Right lobe of liver (tissue), 6 donors: Measurements from ENCODE around the gene FOXP1. TPM values are rescaled to one million over a fixed set of nuclear protein-coding genes. Genes with fewer than 3 reads are reported as not detected.

Experiments used
- ATAC-seq, 4 donors: fragments of 200-7000 bp; cut with Tn5 transposase; one replicate each; pipeline ENCODE4 v1.9.1; 2020; ENCODE audit warnings: mild to moderate bottlenecking in 4 of 4, moderate library complexity in 4 of 4
- DNase-seq, 3 donors: peaks; one replicate each; pipeline ENCODE4 v3.0.0-alpha.2; 2020
- H3K27ac ChIP-seq, 3 donors: fragments of 200-600 bp; one replicate each; pipeline ENCODE4 v1.8.0; 2022
- H3K27me3 ChIP-seq, 2 donors: fragments of 200-600 bp; one replicate each; pipeline ENCODE4 v1.8.0; 2022
- H3K36me3 ChIP-seq, 4 donors: fragments of 200-600 bp; sonication (generic) in 1 of 4; one replicate each; pipeline versions ENCODE4 v1.5.1 to v1.8.0; 2017 to 2022; ENCODE audit warnings: control low read depth in 1 of 4
- H3K4me1 ChIP-seq, 4 donors: fragments of 200-600 bp; sonication (generic) in 1 of 4; one replicate each; pipeline versions ENCODE4 v1.5.1 to v1.8.0; 2017 to 2022; ENCODE audit warnings: control low read depth in 1 of 4
- H3K4me3 ChIP-seq, 3 donors: fragments of 200-600 bp; one replicate each; pipeline ENCODE4 v1.8.0; 2022
- H3K9me3 ChIP-seq, 4 donors: fragments of 200-600 bp; sonication (generic) in 1 of 4; one replicate each; pipeline versions ENCODE4 v1.5.1 to v1.8.0; 2017 to 2022; ENCODE audit warnings: control low read depth in 1 of 4
- POLR2A ChIP-seq: fragments of 450-650 bp; IDR thresholded peaks from one replicate; pipeline ENCODE4 v1.6.1; 2017; ENCODE audit warnings: antibody characterized with exemption, mild to moderate bottlenecking
- WGBS: methylation state at CpG from one replicate; pipeline ENCODE4 v1.1.6; 2018; ENCODE audit warnings: low coverage, low lambda C conversion rate; ENCODE audit not compliant: insufficient coverage; ENCODE audit errors: missing lambda C conversion rate; 5-methylcytosine and 5-hydroxymethylcytosine counted together
- intact Hi-C, 2 donors: fragments of 100-400 bp; cut with DNase I; formaldehyde crosslinking; loops; one replicate each; pipeline versions ENCODE4 v1.11.2 to v1.14.1; 2022
- total RNA-seq, 6 experiments: library from RNA; depleted of rRNA in 2 of 6; stranded (reverse); fragments of >200 nt in 2 of 6; fragmentation: NEBNext Ultra II Directional in 3 of 6; extraction: Animal tissue kit (Norgen Biotek cat#: 25700) in 3 of 6; gene quantifications; one replicate each; pipeline versions ENCODE4 v1.1.0 to v1.2.4, GENCODE V29; 2016 to 2023
- TF ChIP-seq, protein P1 (sequence below), 4 donors: fragments of 200-600 bp in 3 of 4; fragments of 450-650 bp in 1 of 4; IDR thresholded peaks; one replicate each; pipeline versions ENCODE4 v1.5.1 to v1.8.0; 2016 to 2022; ENCODE audit warnings: antibody characterized with exemption in 4 of 4, mild to moderate bottlenecking in 2 of 4
- donor health status: DM: no; HTN: yes; CAD: no.
- donor health status: DM: no; HTN: no; CAD: no.
- donor health status: DM: no; HTN: no; CAD: no.
- donor health status: DM: no; HTN: yes; CAD: no.
- donor health status: DM: no; HTN: yes; CAD: no.

The FOXP1 gene
- total RNA-seq, 6 experiments from 2014 or later = 26.7 to 47.7 (median 35.2) TPM

DNA sequence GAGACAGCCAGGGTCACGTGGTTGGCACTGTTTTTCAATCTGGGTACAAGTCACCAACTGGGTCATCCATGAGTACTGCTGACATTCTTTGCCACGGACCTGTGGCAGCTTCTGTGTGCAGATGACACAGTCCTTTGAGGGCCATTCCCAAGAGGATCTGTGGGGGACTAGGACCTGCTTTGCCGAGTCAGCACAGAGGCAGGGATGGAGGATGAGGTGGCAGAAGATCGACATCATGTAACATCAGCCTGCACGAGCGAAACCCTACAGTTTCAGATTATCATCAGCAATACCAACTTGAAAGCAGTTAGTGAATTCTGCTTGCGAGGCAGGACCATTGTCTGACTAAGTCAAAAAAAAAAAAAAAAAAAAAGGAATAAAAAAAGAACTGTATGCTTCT is 227.7 kb downstream of the FOXP1 start:
- no peak for DNase-seq
- WGBS = 67% methylated on average over 6 of the region's 7 CpGs
- Histone ChIP-seq H3K4me1 (peaks cover 0 to 8% (median 0%) of the 10 kb centered on the region in 4 donors), H3K27ac (no peak overlapping the region), H3K27me3 (no peaks in the 10 kb centered on the region), H3K9me3 (no peaks in the 10 kb centered on the region), H3K36me3 (peaks cover 0 to 10% (median 1%) of the 10 kb centered on the region in 4 donors), H3K4me3 (no peak overlapping the region)
- TF ChIP-seq POLR2A = no peak
- TF ChIP-seq, protein P1, sequence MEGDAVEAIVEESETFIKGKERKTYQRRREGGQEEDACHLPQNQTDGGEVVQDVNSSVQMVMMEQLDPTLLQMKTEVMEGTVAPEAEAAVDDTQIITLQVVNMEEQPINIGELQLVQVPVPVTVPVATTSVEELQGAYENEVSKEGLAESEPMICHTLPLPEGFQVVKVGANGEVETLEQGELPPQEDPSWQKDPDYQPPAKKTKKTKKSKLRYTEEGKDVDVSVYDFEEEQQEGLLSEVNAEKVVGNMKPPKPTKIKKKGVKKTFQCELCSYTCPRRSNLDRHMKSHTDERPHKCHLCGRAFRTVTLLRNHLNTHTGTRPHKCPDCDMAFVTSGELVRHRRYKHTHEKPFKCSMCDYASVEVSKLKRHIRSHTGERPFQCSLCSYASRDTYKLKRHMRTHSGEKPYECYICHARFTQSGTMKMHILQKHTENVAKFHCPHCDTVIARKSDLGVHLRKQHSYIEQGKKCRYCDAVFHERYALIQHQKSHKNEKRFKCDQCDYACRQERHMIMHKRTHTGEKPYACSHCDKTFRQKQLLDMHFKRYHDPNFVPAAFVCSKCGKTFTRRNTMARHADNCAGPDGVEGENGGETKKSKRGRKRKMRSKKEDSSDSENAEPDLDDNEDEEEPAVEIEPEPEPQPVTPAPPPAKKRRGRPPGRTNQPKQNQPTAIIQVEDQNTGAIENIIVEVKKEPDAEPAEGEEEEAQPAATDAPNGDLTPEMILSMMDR (IDR thresholded peaks at IDR 0.05) = no peak
- intact Hi-C loops = no loop called here
- ATAC-seq = no peak

DNA sequence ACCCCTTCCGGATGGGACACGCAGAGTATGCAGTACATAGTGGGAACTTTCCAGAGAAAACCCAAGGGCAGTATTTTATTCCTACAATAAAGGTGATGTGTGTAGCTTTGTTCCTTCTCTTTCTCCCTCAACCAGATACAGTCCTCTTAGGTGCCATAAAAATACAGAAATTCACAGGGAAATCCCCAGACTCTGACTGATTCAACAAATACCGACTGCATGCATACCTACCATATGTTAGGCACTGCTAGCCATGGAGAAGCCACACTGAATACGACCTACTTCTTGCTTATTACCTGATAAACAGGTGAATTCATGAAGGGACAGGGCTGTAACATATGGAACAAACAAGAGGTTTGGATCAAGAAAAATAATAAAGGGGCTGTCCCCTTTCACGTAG is 228.5 kb downstream of the FOXP1 start:
- H3K27me3 ChIP-seq = no peaks in the 10 kb centered on the region
- 90% methylated on average over 5 of the region's 5 CpGs for WGBS
- DNase-seq (no peak), ATAC-seq (no peak)
- H3K4me1 ChIP-seq = peaks cover 0 to 8% (median 0%) of the 10 kb centered on the region in 4 donors
- H3K36me3 ChIP-seq = peaks cover 0 to 10% (median 1%) of the 10 kb centered on the region in 4 donors
- H3K27ac ChIP-seq = no peak overlapping the region
- TF ChIP-seq POLR2A = no peak
- TF ChIP-seq, protein P1 (IDR thresholded peaks at IDR 0.05) = no peak
- H3K4me3 ChIP-seq = no peak overlapping the region
- H3K9me3 ChIP-seq = no peaks in the 10 kb centered on the region
- intact Hi-C loops = no loop called here

DNA sequence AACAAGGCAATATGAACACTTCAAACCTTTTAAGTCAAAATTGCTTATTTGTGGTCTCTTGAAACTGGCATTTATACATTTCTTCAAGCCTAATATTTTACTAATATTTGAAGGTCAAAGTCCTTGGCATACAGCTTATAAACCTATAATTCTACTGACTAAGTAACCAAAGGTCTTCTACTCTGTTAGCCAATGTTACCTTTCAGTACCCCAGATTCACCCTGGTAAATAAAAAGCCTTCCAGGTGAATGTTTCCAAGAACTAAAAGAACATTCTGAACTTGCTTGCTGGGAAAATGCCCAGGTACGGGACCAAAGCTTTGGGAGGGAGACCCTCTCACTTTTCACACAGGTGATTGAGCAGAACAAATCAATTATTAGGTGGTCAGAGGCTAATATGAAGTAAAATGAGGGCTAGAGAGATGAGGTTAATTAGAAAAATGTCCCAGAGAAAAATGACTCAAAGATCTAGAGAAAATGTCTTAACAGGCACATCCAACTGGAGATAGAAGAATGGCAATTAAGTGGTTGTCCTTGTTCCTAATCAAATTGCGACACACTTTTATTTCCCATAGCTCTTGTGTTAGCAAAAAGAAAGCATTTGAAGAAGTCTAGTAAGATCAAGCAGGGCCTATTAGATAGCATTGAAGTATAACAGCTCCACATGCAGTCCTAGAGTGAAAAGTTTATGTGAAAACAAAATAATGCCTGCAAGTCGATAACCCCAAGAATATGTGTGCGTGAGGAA is 232.0 kb downstream of the FOXP1 start:
- no peak overlapping the region for H3K4me3 ChIP-seq
- intact Hi-C loops = no loop called here
- TF ChIP-seq, protein P1 (IDR thresholded peaks at IDR 0.05) = no peak
- no peak for TF ChIP-seq POLR2A
- H3K9me3 ChIP-seq = no peaks in the 10 kb centered on the region
- H3K4me1 ChIP-seq = peaks cover 0 to 8% (median 0%) of the 10 kb centered on the region in 4 donors
- H3K27ac ChIP-seq = no peak overlapping the region
- H3K36me3 ChIP-seq = no peaks in the 10 kb centered on the region
- peak in 3 of 4 donors; percentile 18 to 44 (median 24) for ATAC-seq
- no peaks in the 10 kb centered on the region for H3K27me3 ChIP-seq
- DNase-seq = no peak
- WGBS = 73% methylated on average over 4 of the region's 4 CpGs

DNA sequence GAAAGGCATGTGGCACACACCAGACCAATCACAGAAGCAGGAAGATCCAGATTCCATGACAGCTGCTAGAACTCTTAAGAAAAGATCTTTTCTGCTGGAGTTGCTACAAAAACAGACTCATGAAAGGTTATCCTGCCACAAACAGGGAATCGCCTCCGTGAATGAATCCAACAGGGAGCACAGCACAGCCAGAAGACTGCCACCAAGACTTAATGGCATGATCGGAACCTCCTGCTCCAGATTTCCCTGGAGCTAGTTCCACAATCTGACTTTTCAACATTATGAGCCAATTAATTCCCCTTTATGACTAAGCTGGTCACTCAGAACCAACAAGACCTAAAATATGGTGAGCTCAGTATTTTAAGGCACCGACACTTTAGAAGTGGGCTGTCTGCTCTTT is 232.5 kb downstream of the FOXP1 start:
- no peaks in the 10 kb centered on the region for H3K36me3 ChIP-seq
- 87% methylated on average over 4 of the region's 4 CpGs for WGBS
- peaks cover 0 to 8% (median 0%) of the 10 kb centered on the region in 4 donors for H3K4me1 ChIP-seq
- DNase-seq (no peak), ATAC-seq (no peak)
- TF ChIP-seq, protein P1 (IDR thresholded peaks at IDR 0.05) = no peak
- TF ChIP-seq POLR2A = no peak
- H3K27me3 ChIP-seq = no peaks in the 10 kb centered on the region
- no peaks in the 10 kb centered on the region for H3K9me3 ChIP-seq
- H3K4me3 ChIP-seq = no peak overlapping the region
- H3K27ac ChIP-seq = no peak overlapping the region
- intact Hi-C loops = no loop called here
